Measurements from ENCODE around the gene C4A.

GRCh38 chr6:32047539-32047854 is 65.6 kb downstream of the C4A start:
- TF ChIP-seq, protein P1, sequence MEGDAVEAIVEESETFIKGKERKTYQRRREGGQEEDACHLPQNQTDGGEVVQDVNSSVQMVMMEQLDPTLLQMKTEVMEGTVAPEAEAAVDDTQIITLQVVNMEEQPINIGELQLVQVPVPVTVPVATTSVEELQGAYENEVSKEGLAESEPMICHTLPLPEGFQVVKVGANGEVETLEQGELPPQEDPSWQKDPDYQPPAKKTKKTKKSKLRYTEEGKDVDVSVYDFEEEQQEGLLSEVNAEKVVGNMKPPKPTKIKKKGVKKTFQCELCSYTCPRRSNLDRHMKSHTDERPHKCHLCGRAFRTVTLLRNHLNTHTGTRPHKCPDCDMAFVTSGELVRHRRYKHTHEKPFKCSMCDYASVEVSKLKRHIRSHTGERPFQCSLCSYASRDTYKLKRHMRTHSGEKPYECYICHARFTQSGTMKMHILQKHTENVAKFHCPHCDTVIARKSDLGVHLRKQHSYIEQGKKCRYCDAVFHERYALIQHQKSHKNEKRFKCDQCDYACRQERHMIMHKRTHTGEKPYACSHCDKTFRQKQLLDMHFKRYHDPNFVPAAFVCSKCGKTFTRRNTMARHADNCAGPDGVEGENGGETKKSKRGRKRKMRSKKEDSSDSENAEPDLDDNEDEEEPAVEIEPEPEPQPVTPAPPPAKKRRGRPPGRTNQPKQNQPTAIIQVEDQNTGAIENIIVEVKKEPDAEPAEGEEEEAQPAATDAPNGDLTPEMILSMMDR (conservative IDR thresholded peaks at IDR 0.05), result no peak
- no peak for TF ChIP-seq EZH2 (IDR thresholded peaks at IDR 0.05; ENCODE audit: low read depth)
